Caco-2 (cell line): ENCODE data around the gene TMUB2. TPM values are rescaled to one million over a fixed set of nuclear protein-coding genes. Genes with fewer than 3 reads are reported as not detected.

Source experiments
- BruUV-seq: library from RNA; stranded (reverse); fragments of 400-500 nt; replicated peaks from 2 replicates; lab custom pipeline; 2021; lab: Mats Ljungman, UMichigan
- CTCF ChIA-PET: fragments of 300-600 bp; sonication (Branson Sonifier 250); formaldehyde crosslinking; loops from one replicate; lab custom pipeline; 2022; ENCODE audit warnings: antibody characterized with exemption; lab: Charles Lee
- POLR2A ChIA-PET: fragments of 300-600 bp; sonication (Branson Sonifier 250); formaldehyde crosslinking; loops from one replicate; lab custom pipeline; 2022; ENCODE audit warnings: antibody characterized with exemption; lab: Charles Lee
- DNase-seq, 2 experiments: peaks; one replicate each; pipeline versions ENCODE4 v3.0.0 to v3.0.0-alpha.2; 2020 to 2022
- H3K27me3 ChIP-seq: replicated peaks from 2 replicates; pipeline ENCODE4 v1.6.0; 2011; ENCODE audit warnings: low read length; ENCODE audit not compliant: control insufficient read depth, insufficient read depth
- H3K36me3 ChIP-seq: 2 replicates; pipeline ENCODE4 v1.5.1; 2011; ENCODE audit warnings: low read length; ENCODE audit not compliant: control insufficient read depth, insufficient read depth
- H3K4me1 ChIP-seq: fragments of 250-450 bp; sonication (Bioruptor Pico); 2 replicates; pipeline ENCODE4 v1.5.1; 2020; ENCODE audit warnings: mild to moderate bottlenecking
- H3K4me3 ChIP-seq: 2 replicates; pipeline ENCODE4 v1.5.1; 2011; ENCODE audit warnings: low read depth, mild to moderate bottlenecking, control low read depth, low read length
- H3K9me3 ChIP-seq: fragments of 250-450 bp; sonication (Bioruptor Pico); 2 replicates; pipeline ENCODE4 v1.5.1; 2020; ENCODE audit warnings: mild to moderate bottlenecking, moderate library complexity
- H3K27ac Mint-ChIP-seq: one replicate; pipeline ENCODE4 v1.8.0; 2022; ENCODE audit warnings: mixed read lengths; ENCODE audit not compliant: unreplicated experiment
- H3K27me3 Mint-ChIP-seq: one replicate; pipeline ENCODE4 v1.8.0; 2022; ENCODE audit warnings: mixed read lengths; ENCODE audit not compliant: insufficient read depth, unreplicated experiment
- H3K36me3 Mint-ChIP-seq: one replicate; pipeline ENCODE4 v1.8.0; 2022; ENCODE audit warnings: mild to moderate bottlenecking, mixed read lengths; ENCODE audit not compliant: insufficient read depth, unreplicated experiment
- H3K4me1 Mint-ChIP-seq: one replicate; pipeline ENCODE4 v1.8.0; 2022; ENCODE audit warnings: low read depth, mixed read lengths; ENCODE audit not compliant: unreplicated experiment
- H3K4me3 Mint-ChIP-seq: one replicate; pipeline ENCODE4 v1.8.0; 2022; ENCODE audit warnings: mild to moderate bottlenecking, moderate library complexity, mixed read lengths; ENCODE audit not compliant: unreplicated experiment
- H3K9me3 Mint-ChIP-seq: one replicate; pipeline ENCODE4 v1.8.0; 2022; ENCODE audit warnings: mixed read lengths; ENCODE audit not compliant: unreplicated experiment
- CTCF ChIP-seq, 2 experiments: fragments of 200-600 bp in 1 of 2; IDR thresholded peaks; 1 replicate in 1 of 2; 2 replicates in 1 of 2; pipeline versions ENCODE4 v1.5.1 to v1.8.0; 2011 to 2022; ENCODE audit warnings: antibody characterized with exemption in 1 of 2, control low read depth in 1 of 2, inconsistent platforms in 1 of 2, low read depth in 1 of 2, low read length in 1 of 2, mild to moderate bottlenecking in 1 of 2, moderate library complexity in 1 of 2; ENCODE audit not compliant: insufficient read depth in 1 of 2, severe bottlenecking in 1 of 2, unreplicated experiment in 1 of 2
- intact Hi-C: fragments of 100-400 bp; cut with micrococcal nuclease; formaldehyde crosslinking; loops from one replicate; pipeline ENCODE4 v1.10.0; 2022; ENCODE audit not compliant: unreplicated experiment
- total RNA-seq: library from RNA; stranded (reverse); gene quantifications from 2 replicates; pipeline ENCODE4 v1.2.3, GENCODE V29; 2022

The TMUB2 gene
- total RNA-seq, 1 experiment from 2014 or later, result 28.4 TPM

GRCh38 chr17:44211281-44212265 is 24.8 kb downstream of the TMUB2 start:
- Mint-ChIP-seq H3K4me3 (no peak overlapping the region), H3K27ac (no peak overlapping the region), H3K36me3 (peaks cover 83% of the 10 kb centered on the region), H3K4me1 (no peaks in the 10 kb centered on the region), H3K27me3 (no peaks in the 10 kb centered on the region), H3K9me3 (no peaks in the 10 kb centered on the region)
- Histone ChIP-seq H3K36me3 (peaks cover 13% of the 10 kb centered on the region), H3K4me1 (no peaks in the 10 kb centered on the region), H3K9me3 (no peaks in the 10 kb centered on the region), H3K27me3 (no peaks in the 10 kb centered on the region), H3K4me3 (no peak overlapping the region)
- CTCF ChIA-PET, result no interaction called here
- TF ChIP-seq CTCF (IDR thresholded peaks at IDR 0.05; ENCODE audit: insufficient read depth in 1 of 2, low read depth in 1 of 2, low read length in 1 of 2, severe bottlenecking in 1 of 2, unreplicated experiment in 1 of 2), result no peak
- DNase-seq, result no peak
- POLR2A ChIA-PET, result no interaction called here
- BruUV-seq, result no TSS peak
- intact Hi-C loops, result no loop called here

GRCh38 chr17:44212507-44213402 is 26.0 kb downstream of the TMUB2 start:
- Histone ChIP-seq H3K36me3 (peaks cover 11% of the 10 kb centered on the region), H3K4me3 (no peak overlapping the region), H3K27me3 (no peaks in the 10 kb centered on the region), H3K9me3 (no peaks in the 10 kb centered on the region), H3K4me1 (peaks cover 4% of the 10 kb centered on the region; the same call in 1 of the 2 replicates)
- no peak for TF ChIP-seq CTCF (IDR thresholded peaks at IDR 0.05; ENCODE audit: insufficient read depth in 1 of 2, low read depth in 1 of 2, low read length in 1 of 2, severe bottlenecking in 1 of 2, unreplicated experiment in 1 of 2)
- Mint-ChIP-seq H3K4me1 (no peaks in the 10 kb centered on the region), H3K36me3 (peaks cover 81% of the 10 kb centered on the region), H3K27ac (no peak overlapping the region), H3K9me3 (no peaks in the 10 kb centered on the region), H3K27me3 (no peaks in the 10 kb centered on the region), H3K4me3 (no peak overlapping the region)
- intact Hi-C loops, result no loop called here
- no peak for DNase-seq
- BruUV-seq, result no TSS peak
- ChIA-PET POLR2A (no interaction called here), CTCF (no interaction called here)
